Neuronal stem cell (in vitro differentiated cells): Measurements from ENCODE around the gene NKIRAS2.
"Not testable (repeated sequence)": the region's sequence is repeated elsewhere in the genome, so short reads cannot be mapped to it uniquely, and the experiment has no call there.

Source experiments
- DNase-seq: peaks from one replicate; pipeline ENCODE4 v3.0.0-alpha.2; 2013; ENCODE audit warnings: low spot score
- H2AFZ ChIP-seq: one replicate; pipeline ENCODE4 v1.6.1; 2013; ENCODE audit warnings: mild to moderate bottlenecking, low read length, inconsistent platforms
- H2AK5ac ChIP-seq: 2 replicates; pipeline ENCODE4 v1.6.1; 2013; ENCODE audit warnings: low read depth, mild to moderate bottlenecking, inconsistent platforms, low read length, moderate library complexity, mixed read lengths
- H2BK120ac ChIP-seq: 2 replicates; pipeline ENCODE4 v1.6.1; 2013; ENCODE audit warnings: low read depth, mild to moderate bottlenecking, inconsistent platforms, low read length, moderate library complexity, mixed read lengths
- H2BK12ac ChIP-seq: one replicate; pipeline ENCODE4 v1.6.1; 2013; ENCODE audit warnings: low read length, inconsistent platforms
- H2BK15ac ChIP-seq: 2 replicates; pipeline ENCODE4 v1.6.1; 2013; ENCODE audit warnings: mild to moderate bottlenecking, low read length, inconsistent platforms, mixed read lengths
- H2BK5ac ChIP-seq: one replicate; pipeline ENCODE4 v1.6.1; 2013; ENCODE audit warnings: inconsistent platforms, mild to moderate bottlenecking, low read length, moderate library complexity
- H3K14ac ChIP-seq: one replicate; pipeline ENCODE4 v1.6.1; 2013; ENCODE audit warnings: low read length, inconsistent platforms
- H3K18ac ChIP-seq: 2 replicates; pipeline ENCODE4 v1.6.1; 2013; ENCODE audit warnings: low read length, inconsistent platforms
- H3K23ac ChIP-seq: 2 replicates; pipeline ENCODE4 v1.6.1; 2013; ENCODE audit warnings: low read depth, mild to moderate bottlenecking, mixed read lengths, low read length, inconsistent platforms; ENCODE audit not compliant: poor library complexity
- H3K27ac ChIP-seq: replicated peaks from 3 replicates; pipeline ENCODE4 v1.5.1; 2013; ENCODE audit warnings: low read length, inconsistent platforms
- H3K27me3 ChIP-seq, 3 experiments: 2 replicates each; pipeline ENCODE4 v1.6.1; 2013; ENCODE audit warnings: low read length in 3 of 3, mild to moderate bottlenecking in 2 of 3, inconsistent platforms in 1 of 3, low read depth in 1 of 3, mixed read lengths in 1 of 3, moderate library complexity in 1 of 3; ENCODE audit not compliant: control insufficient read depth in 3 of 3, insufficient read depth in 3 of 3
- H3K36me3 ChIP-seq, 2 donors: replicated peaks in 1 of 2; 2 replicates each; pipeline ENCODE4 v1.6.1; 2013; ENCODE audit warnings: low read length in 2 of 2; ENCODE audit not compliant: control insufficient read depth in 2 of 2, insufficient read depth in 2 of 2
- H3K4ac ChIP-seq: 2 replicates; pipeline ENCODE4 v1.6.1; 2013; ENCODE audit warnings: inconsistent platforms, mild to moderate bottlenecking, low read length, moderate library complexity
- H3K4me1 ChIP-seq, 2 donors: 1 replicate in 1 of 2; 2 replicates in 1 of 2; pipeline ENCODE4 v1.6.1; 2013; ENCODE audit warnings: low read length in 2 of 2, low read depth in 1 of 2; ENCODE audit not compliant: control insufficient read depth in 2 of 2, insufficient read depth in 1 of 2
- H3K4me2 ChIP-seq: one replicate; pipeline ENCODE4 v1.6.1; 2013; ENCODE audit warnings: mild to moderate bottlenecking, low read length, inconsistent platforms; ENCODE audit not compliant: insufficient read depth, poor library complexity, severe bottlenecking
- H3K4me3 ChIP-seq, 2 donors: 2 replicates each; pipeline ENCODE4 v1.5.1; 2013; ENCODE audit warnings: low read length in 2 of 2, mild to moderate bottlenecking in 2 of 2, inconsistent platforms in 1 of 2, moderate library complexity in 1 of 2
- H3K79me1 ChIP-seq: one replicate; pipeline ENCODE4 v1.6.1; 2013; ENCODE audit warnings: low read depth, mild to moderate bottlenecking, inconsistent platforms, low read length, moderate library complexity
- H3K9ac ChIP-seq: one replicate; pipeline ENCODE4 v1.6.1; 2013; ENCODE audit warnings: mild to moderate bottlenecking, low read depth, low read length, inconsistent platforms; ENCODE audit not compliant: poor library complexity
- H3K9me3 ChIP-seq, 2 donors: replicated peaks in 1 of 2; 2 replicates each; pipeline versions ENCODE3 to v1.6.1; 2013; ENCODE audit warnings: low read length in 2 of 2, mild to moderate bottlenecking in 2 of 2, inconsistent platforms in 1 of 2, low read depth in 1 of 2, mixed read lengths in 1 of 2, moderate library complexity in 1 of 2; ENCODE audit not compliant: control insufficient read depth in 2 of 2, insufficient read depth in 1 of 2
- H4K8ac ChIP-seq: one replicate; pipeline ENCODE4 v1.6.1; 2013; ENCODE audit warnings: low read depth, mild to moderate bottlenecking, inconsistent platforms, low read length, moderate library complexity
- H4K91ac ChIP-seq: one replicate; pipeline ENCODE4 v1.6.1; 2013; ENCODE audit warnings: low read length, low read depth, mild to moderate bottlenecking, inconsistent platforms; ENCODE audit not compliant: poor library complexity
- WGBS, 2 donors: extraction: QIAGEN DNeasy Blood & Tissue Kit; methylation state at CpG; one replicate each; pipeline ENCODE4 v1.1.7; 2013; ENCODE audit warnings: missing lambda C conversion rate in 2 of 2, mixed read lengths in 1 of 2; ENCODE audit not compliant: insufficient read length in 2 of 2, insufficient replicate concordance in 1 of 2; ENCODE audit errors: extremely low coverage in 2 of 2; 5-methylcytosine and 5-hydroxymethylcytosine counted together

The NKIRAS2 gene

DNA sequence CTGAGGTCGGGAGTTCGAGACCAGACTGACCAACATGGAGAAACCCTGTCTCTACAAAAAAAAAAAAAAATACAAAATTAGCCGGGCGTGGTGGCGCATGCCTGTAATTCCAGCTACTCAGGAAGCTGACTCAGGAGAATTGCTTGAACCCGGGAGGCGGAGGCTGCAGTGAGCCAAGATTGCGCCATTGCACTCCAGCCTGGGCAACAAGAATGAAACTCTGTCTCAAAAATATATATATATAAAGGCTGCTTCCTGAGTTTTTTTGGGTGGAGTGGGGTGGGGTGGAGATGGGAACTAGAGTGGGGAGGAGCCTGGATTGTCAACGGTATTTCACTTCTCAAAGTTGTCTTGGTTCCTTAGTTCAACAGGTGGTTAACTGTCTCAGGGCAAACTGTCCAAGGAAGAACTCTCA lies 9.6 kb upstream of the NKIRAS2 start:
- H3K36me3 ChIP-seq: peaks cover 3 to 49% of the 10 kb centered on the region in 2 donors
- not testable (repeated sequence) for H3K4me1 ChIP-seq, H2BK5ac ChIP-seq, H3K4me2 ChIP-seq, H3K14ac ChIP-seq, DNase-seq, H3K79me1 ChIP-seq, H3K18ac ChIP-seq, H3K27ac ChIP-seq, H4K91ac ChIP-seq, H4K8ac ChIP-seq, H2AFZ ChIP-seq, H2BK12ac ChIP-seq, H3K9me3 ChIP-seq, H3K9ac ChIP-seq, H3K23ac ChIP-seq, H2BK15ac ChIP-seq, H3K4me3 ChIP-seq, H3K27me3 ChIP-seq, H3K4ac ChIP-seq, H2AK5ac ChIP-seq, H2BK120ac ChIP-seq
- WGBS, 2 donors: no CpG with 5 or more reads among the region's 9 CpGs

DNA sequence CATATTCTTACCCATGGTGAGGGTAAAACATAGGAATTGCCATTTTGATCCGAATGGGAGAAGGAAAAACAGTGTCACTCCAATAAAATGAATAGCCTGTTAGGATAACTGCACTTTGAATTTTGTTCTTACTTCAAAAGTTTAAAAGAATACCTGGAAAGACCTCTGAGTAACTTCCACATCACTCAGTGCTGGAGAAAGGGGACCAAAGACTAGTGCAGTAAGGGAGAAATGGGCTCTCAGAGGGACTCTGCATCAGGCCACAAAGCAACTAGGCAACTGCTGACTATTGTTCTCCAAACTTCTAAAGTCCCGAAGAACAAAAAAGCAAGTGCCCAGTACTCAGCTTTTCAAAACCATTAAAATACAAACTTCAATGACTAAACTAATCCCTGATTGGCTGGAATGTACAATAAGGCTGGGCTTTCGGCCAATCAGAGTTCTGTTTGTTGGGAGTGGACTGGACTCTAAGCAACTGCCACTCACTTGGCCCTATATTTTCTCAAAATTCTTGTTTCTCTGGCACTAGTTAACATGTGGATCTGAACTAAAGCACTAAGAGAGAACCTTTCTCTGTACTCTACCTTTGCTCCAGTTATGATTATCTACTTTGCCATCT lies 8.9 kb upstream of the NKIRAS2 start:
- no peak overlapping the region for H2BK120ac ChIP-seq
- no peak overlapping the region for H3K23ac ChIP-seq
- H3K27ac ChIP-seq: no peak overlapping the region
- H4K8ac ChIP-seq: no peak overlapping the region
- no peak overlapping the region for H2BK15ac ChIP-seq
- no peak overlapping the region for H3K4me2 ChIP-seq
- H3K27me3 ChIP-seq: no peaks in the 10 kb centered on the region
- WGBS, 2 donors: no CpG with 5 or more reads among the region's 3 CpGs
- H3K18ac ChIP-seq: no peak overlapping the region
- no peak overlapping the region for H2BK12ac ChIP-seq
- H3K9me3 ChIP-seq: no peaks in the 10 kb centered on the region
- no peak overlapping the region for H2AFZ ChIP-seq
- H3K36me3 ChIP-seq: peaks cover 3 to 47% of the 10 kb centered on the region in 2 donors
- no peak overlapping the region for H3K9ac ChIP-seq
- H4K91ac ChIP-seq: no peak overlapping the region
- H3K14ac ChIP-seq: no peak overlapping the region
- DNase-seq: no peak
- no peak overlapping the region for H2AK5ac ChIP-seq
- peaks cover 1 to 3% of the 10 kb centered on the region in 2 donors for H3K4me1 ChIP-seq
- H3K4me3 ChIP-seq: no peak overlapping the region
- peaks cover 6% of the 10 kb centered on the region for H3K79me1 ChIP-seq
- no peak overlapping the region for H3K4ac ChIP-seq
- H2BK5ac ChIP-seq: no peak overlapping the region

DNA sequence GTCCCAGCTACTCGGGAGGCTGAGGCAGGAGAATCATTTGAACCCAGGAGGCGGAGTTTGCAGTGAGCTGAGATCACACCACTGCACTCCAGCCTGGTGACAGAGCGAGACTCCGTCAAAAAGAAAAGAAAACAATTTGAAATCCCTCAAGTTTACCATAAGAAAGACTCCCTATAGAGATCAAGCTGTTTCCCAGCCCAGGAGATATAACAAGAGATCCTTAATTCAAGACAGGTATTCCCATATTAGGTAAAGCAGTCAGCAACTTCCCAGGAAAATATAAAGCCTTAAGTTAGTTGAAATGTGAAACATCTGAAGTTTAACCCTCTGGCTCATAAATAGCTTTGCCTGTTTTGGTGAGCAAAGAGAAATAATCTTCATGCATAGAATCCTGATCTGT lies 7.5 kb upstream of the NKIRAS2 start:
- no CpG with 5 or more reads among the region's 4 CpGs for WGBS, 2 donors
- H2AK5ac ChIP-seq, H2BK15ac ChIP-seq, H2BK5ac ChIP-seq, H4K8ac ChIP-seq, H2BK12ac ChIP-seq, H3K27ac ChIP-seq, H3K4ac ChIP-seq, H3K18ac ChIP-seq, H3K14ac ChIP-seq, H3K4me1 ChIP-seq, H2BK120ac ChIP-seq, H2AFZ ChIP-seq, H3K27me3 ChIP-seq, H4K91ac ChIP-seq, H3K9ac ChIP-seq, DNase-seq, H3K23ac ChIP-seq, H3K4me3 ChIP-seq, H3K4me2 ChIP-seq, H3K9me3 ChIP-seq: not testable (repeated sequence)
- Histone ChIP-seq H3K79me1 (peaks cover 11% of the 10 kb centered on the region), H3K36me3 (peaks cover 3 to 43% of the 10 kb centered on the region in 2 donors)

DNA sequence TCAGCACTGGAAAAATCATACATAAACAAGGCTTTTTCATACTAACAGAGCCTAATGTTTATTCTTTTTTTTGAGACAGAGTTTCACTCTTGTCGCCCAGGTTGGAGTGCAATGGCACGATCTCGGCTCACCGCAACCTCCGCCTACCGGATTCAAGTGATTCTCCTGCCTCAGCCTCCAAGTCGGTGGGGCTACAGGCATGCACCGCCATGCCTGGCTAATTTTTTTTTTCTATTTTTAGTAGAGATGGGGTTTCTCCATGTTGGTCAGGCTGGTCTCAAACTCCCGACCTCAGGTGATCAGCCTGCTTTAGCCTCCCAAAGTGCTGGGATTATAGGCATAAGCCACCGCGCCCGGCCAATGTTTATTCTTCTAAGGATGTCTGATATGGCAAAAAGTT lies 6.2 kb upstream of the NKIRAS2 start:
- H4K91ac ChIP-seq, H3K27ac ChIP-seq, H3K23ac ChIP-seq: not testable (repeated sequence)

More for the DNA sequence above, 6.2 kb upstream of the NKIRAS2 start:
- peaks cover 3 to 39% of the 10 kb centered on the region in 2 donors for H3K36me3 ChIP-seq
- H4K8ac ChIP-seq, H3K9ac ChIP-seq, H3K4me2 ChIP-seq, H2BK12ac ChIP-seq, H3K14ac ChIP-seq, H3K18ac ChIP-seq, H3K27me3 ChIP-seq, H3K4me3 ChIP-seq, H2AK5ac ChIP-seq, H3K4me1 ChIP-seq, H3K4ac ChIP-seq, H2BK120ac ChIP-seq, H2BK5ac ChIP-seq, DNase-seq, H2AFZ ChIP-seq, H2BK15ac ChIP-seq, H3K9me3 ChIP-seq: not testable (repeated sequence)
- no CpG with 5 or more reads among the region's 12 CpGs for WGBS, 2 donors
- peaks cover 13% of the 10 kb centered on the region for H3K79me1 ChIP-seq
